CD4-positive, alpha-beta T cell (primary cell): Measurements from ENCODE around the gene EGFLAM. TPM values are rescaled to one million over a fixed set of nuclear protein-coding genes. Genes with fewer than 3 reads are reported as not detected.

Experiments
- ATAC-seq: fragments of 200-7000 bp; cut with Tn5 transposase; one replicate; pipeline ENCODE4 v1.10.0; 2022; ENCODE audit warnings: mild to moderate bottlenecking; ENCODE audit not compliant: poor library complexity
- CTCF ChIA-PET: fragments of 350-600 bp; sonication (Branson Sonifier 250); formaldehyde crosslinking; loops from one replicate; lab custom pipeline; 2021; ENCODE audit warnings: antibody characterized with exemption, inconsistent platforms; lab: Charles Lee
- POLR2A ChIA-PET: fragments of 350-600 bp; sonication (Branson Sonifier 250); formaldehyde crosslinking; loops from one replicate; lab custom pipeline; 2021; ENCODE audit warnings: antibody characterized with exemption, inconsistent platforms; lab: Charles Lee
- DNase-seq, 14 experiments: peaks; one replicate each; pipeline ENCODE4 v3.0.0-alpha.2; 2013 to 2020; ENCODE audit warnings: mixed read lengths in 2 of 14
- H3K27ac ChIP-seq, 2 donors: one replicate each; pipeline versions ENCODE4 v1.5.1 to v1.7.0; 2013; ENCODE audit warnings: low read length in 2 of 2, low read depth in 1 of 2, mild to moderate bottlenecking in 1 of 2
- H3K27me3 ChIP-seq, 2 experiments: 1 replicate in 1 of 2; 2 replicates in 1 of 2; pipeline versions ENCODE4 v1.6.1 to v1.7.0; 2013; ENCODE audit warnings: low read length in 2 of 2, control low read depth in 1 of 2, mild to moderate bottlenecking in 1 of 2, moderate library complexity in 1 of 2; ENCODE audit not compliant: insufficient read depth in 2 of 2, control insufficient read depth in 1 of 2
- H3K36me3 ChIP-seq: one replicate; pipeline ENCODE4 v1.6.1; 2013; ENCODE audit warnings: low read length, control low read depth; ENCODE audit not compliant: insufficient read depth
- H3K4me1 ChIP-seq: one replicate; pipeline ENCODE4 v1.6.1; 2013; ENCODE audit warnings: low read length, control low read depth; ENCODE audit not compliant: insufficient read depth
- H3K4me3 ChIP-seq: one replicate; pipeline ENCODE4 v1.5.1; 2013; ENCODE audit warnings: mild to moderate bottlenecking, low read length, moderate library complexity
- H3K9me3 ChIP-seq, 2 experiments: 1 replicate in 1 of 2; 2 replicates in 1 of 2; pipeline versions ENCODE4 v1.6.1 to v1.7.0; 2013; ENCODE audit warnings: low read length in 2 of 2, mild to moderate bottlenecking in 2 of 2, control low read depth in 1 of 2, moderate library complexity in 1 of 2; ENCODE audit not compliant: control insufficient read depth in 1 of 2, insufficient read depth in 1 of 2
- H3K27ac Mint-ChIP-seq: one replicate; pipeline ENCODE4 v1.8.0; 2020; ENCODE audit warnings: mixed read lengths
- H3K27me3 Mint-ChIP-seq: one replicate; pipeline ENCODE4 v1.8.0; 2021; ENCODE audit warnings: mixed read lengths
- H3K36me3 Mint-ChIP-seq: one replicate; pipeline ENCODE4 v1.8.0; 2021; ENCODE audit warnings: low read depth, mixed read lengths
- H3K4me1 Mint-ChIP-seq: one replicate; pipeline ENCODE4 v1.8.0; 2021; ENCODE audit warnings: low read depth, mixed read lengths
- H3K4me3 Mint-ChIP-seq: one replicate; pipeline ENCODE4 v1.8.0; 2020; ENCODE audit warnings: mild to moderate bottlenecking, mixed read lengths
- H3K9me3 Mint-ChIP-seq: one replicate; pipeline ENCODE4 v1.8.0; 2020; ENCODE audit warnings: mixed read lengths
- intact Hi-C, 2 experiments: fragments of 100-400 bp; cut with DNase I in 1 of 2; cut with micrococcal nuclease in 1 of 2; formaldehyde crosslinking; loops; one replicate each; pipeline versions ENCODE4 v1.15.1 to v1.9.0; 2023 to 2025; cut with DNase I, micrococcal nuclease
- total RNA-seq, 174 experiments: library from RNA in 2 of 174; stranded (reverse) in 2 of 174; gene quantifications; one replicate each; pipeline ENCODE4 v1.2.3 and lab custom pipeline; 2021 to 2026
- TF ChIP-seq, protein P1 (sequence below): fragments of 200-600 bp; IDR thresholded peaks from one replicate; pipeline ENCODE4 v1.8.0; 2022; ENCODE audit warnings: antibody characterized with exemption, mild to moderate bottlenecking

EGFLAM gene
- total RNA-seq, 2 experiments from 2014 or later = not detected

DNA sequence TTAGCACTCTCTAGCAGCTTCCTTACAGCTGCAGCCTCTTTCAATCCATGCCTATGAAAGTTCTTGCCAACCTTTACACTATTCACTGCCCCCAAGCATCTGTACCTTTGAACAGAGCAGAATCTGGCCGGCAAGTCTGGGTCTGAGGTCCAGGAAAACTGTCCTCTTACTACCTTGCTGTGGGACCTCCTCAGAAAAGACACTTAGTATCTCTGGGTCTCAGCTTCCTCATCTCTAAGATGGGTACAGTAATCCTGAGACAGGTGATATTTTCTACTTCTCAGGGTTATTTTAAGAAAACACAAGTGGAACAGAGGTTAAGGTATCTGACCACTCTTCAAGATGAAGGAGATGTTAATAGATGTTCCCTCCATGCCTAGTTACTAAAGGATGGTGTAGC lies 120.2 kb downstream of the EGFLAM start:
- Histone ChIP-seq H3K36me3 (no peaks in the 10 kb centered on the region), H3K27ac (no peak overlapping the region), H3K9me3 (no peaks in the 10 kb centered on the region), H3K4me3 (no peak overlapping the region), H3K27me3 (peaks cover 0 to 21% of the 10 kb centered on the region in 2 experiments), H3K4me1 (peaks cover 7% of the 10 kb centered on the region)
- ATAC-seq (no peak), DNase-seq (no peak)
- ChIA-PET POLR2A (no interaction called here), CTCF (interaction anchor here (0.9 kb wide), 1 partner anchor 10 kb away, joined by 3 read pairs; no protein-coding TSS in a partner anchor)
- intact Hi-C loops = no loop called here
- Mint-ChIP-seq H3K27ac (no peak overlapping the region), H3K4me3 (no peak overlapping the region), H3K36me3 (no peaks in the 10 kb centered on the region), H3K27me3 (peaks cover 71% of the 10 kb centered on the region), H3K4me1 (peaks cover 11% of the 10 kb centered on the region), H3K9me3 (no peaks in the 10 kb centered on the region)
- TF ChIP-seq, protein P1, sequence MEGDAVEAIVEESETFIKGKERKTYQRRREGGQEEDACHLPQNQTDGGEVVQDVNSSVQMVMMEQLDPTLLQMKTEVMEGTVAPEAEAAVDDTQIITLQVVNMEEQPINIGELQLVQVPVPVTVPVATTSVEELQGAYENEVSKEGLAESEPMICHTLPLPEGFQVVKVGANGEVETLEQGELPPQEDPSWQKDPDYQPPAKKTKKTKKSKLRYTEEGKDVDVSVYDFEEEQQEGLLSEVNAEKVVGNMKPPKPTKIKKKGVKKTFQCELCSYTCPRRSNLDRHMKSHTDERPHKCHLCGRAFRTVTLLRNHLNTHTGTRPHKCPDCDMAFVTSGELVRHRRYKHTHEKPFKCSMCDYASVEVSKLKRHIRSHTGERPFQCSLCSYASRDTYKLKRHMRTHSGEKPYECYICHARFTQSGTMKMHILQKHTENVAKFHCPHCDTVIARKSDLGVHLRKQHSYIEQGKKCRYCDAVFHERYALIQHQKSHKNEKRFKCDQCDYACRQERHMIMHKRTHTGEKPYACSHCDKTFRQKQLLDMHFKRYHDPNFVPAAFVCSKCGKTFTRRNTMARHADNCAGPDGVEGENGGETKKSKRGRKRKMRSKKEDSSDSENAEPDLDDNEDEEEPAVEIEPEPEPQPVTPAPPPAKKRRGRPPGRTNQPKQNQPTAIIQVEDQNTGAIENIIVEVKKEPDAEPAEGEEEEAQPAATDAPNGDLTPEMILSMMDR = no peak

DNA sequence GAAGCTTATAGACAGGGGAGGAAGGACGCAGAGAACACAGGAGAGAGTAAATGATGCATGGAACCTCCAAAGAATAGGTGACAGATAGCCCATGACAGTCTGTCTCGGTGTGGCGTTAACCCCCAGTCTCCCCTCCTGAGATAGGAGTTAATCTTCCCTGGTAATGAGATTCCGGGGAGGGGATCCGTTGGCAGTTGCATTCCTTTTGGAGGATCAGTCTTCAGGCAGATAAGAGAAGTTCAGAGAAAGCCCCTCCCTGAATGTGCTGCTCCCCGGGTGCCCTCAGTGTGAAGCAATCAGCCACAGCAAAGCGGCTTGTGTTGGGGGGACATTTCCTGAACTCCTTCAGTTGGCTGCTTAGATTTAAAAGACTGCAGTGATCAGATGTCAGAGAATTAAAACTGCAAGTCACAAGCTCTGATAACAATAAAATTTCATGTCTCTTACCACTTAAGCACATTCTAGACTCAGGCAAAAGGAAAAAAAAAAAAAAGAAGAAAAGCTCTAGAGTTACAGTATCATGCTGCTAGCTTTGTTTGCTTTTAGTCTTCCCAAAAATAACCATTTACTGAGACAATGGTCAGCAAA lies 121.1 kb downstream of the EGFLAM start:
- H3K4me1 Mint-ChIP-seq = peaks cover 11% of the 10 kb centered on the region
- CTCF ChIA-PET = no interaction called here

DNA sequence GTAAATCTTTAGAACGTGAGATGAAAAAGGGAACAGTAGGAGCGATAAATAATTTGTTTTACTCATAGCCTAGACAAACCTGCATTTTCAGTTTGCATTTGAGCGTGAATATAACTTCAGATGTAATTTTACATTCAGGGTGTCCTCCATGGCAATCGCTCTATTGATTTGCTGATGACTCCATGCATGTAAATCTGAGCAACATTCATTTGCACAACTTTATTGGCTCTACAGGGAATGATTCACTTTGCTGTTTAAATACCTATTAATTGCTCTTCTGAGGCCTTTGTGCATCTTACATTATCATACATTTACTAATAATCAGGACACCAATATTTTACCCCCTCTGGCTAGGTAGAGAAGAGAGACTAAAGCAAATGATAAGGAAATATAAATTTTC lies 122.2 kb downstream of the EGFLAM start:
- Histone ChIP-seq H3K4me1 (peaks cover 4% of the 10 kb centered on the region), H3K9me3 (no peaks in the 10 kb centered on the region), H3K4me3 (no peak overlapping the region), H3K27me3 (peaks cover 0 to 21% of the 10 kb centered on the region in 2 experiments), H3K27ac (no peak overlapping the region), H3K36me3 (no peaks in the 10 kb centered on the region)
- ATAC-seq = no peak
- ChIA-PET CTCF (no interaction called here), POLR2A (no interaction called here)
- Mint-ChIP-seq H3K9me3 (no peaks in the 10 kb centered on the region), H3K27ac (no peak overlapping the region), H3K36me3 (no peaks in the 10 kb centered on the region), H3K27me3 (peaks cover 67% of the 10 kb centered on the region), H3K4me3 (no peak overlapping the region), H3K4me1 (peaks cover 11% of the 10 kb centered on the region)
- intact Hi-C loops = no loop called here
- TF ChIP-seq, protein P1 = no peak
- no peak for DNase-seq

More for the DNA sequence above, 121.1 kb downstream of the EGFLAM start:
- DNase-seq = no peak
- H3K27ac Mint-ChIP-seq = no peak overlapping the region
- no peak for ATAC-seq
- H3K4me3 Mint-ChIP-seq = no peak overlapping the region
- peaks cover 76% of the 10 kb centered on the region for H3K27me3 Mint-ChIP-seq
- intact Hi-C loops = no loop called here
- Histone ChIP-seq H3K27ac (no peak overlapping the region), H3K4me3 (no peak overlapping the region), H3K27me3 (peaks cover 0 to 21% of the 10 kb centered on the region in 2 experiments), H3K9me3 (no peaks in the 10 kb centered on the region), H3K36me3 (no peaks in the 10 kb centered on the region), H3K4me1 (peaks cover 7% of the 10 kb centered on the region)
- no peaks in the 10 kb centered on the region for H3K9me3 Mint-ChIP-seq
- no peaks in the 10 kb centered on the region for H3K36me3 Mint-ChIP-seq
- POLR2A ChIA-PET = no interaction called here
- TF ChIP-seq, protein P1 = no peak
